Osteoblast (primary cell): ENCODE data around the gene NGF. TPM values are rescaled to one million over a fixed set of nuclear protein-coding genes. Genes with fewer than 3 reads are reported as not detected.
A peak's percentile ranks its signal among the peaks of the same experiment; 100 is the strongest.

ENCODE experiments used
- DNase-seq: peaks from one replicate; pipeline ENCODE4 v3.0.0; 2011; ENCODE audit warnings: low spot score, mixed read lengths; ENCODE audit not compliant: insufficient read length; ENCODE audit errors: missing footprints
- H2AFZ ChIP-seq: 2 replicates; pipeline ENCODE4 v1.6.0; 2011; ENCODE audit warnings: mild to moderate bottlenecking, low read length
- H3K27ac ChIP-seq: 2 replicates; pipeline ENCODE4 v1.5.1; 2011; ENCODE audit warnings: mild to moderate bottlenecking, low read depth, low read length, moderate library complexity
- H3K27me3 ChIP-seq: 2 replicates; pipeline ENCODE4 v1.6.0; 2012; ENCODE audit warnings: mild to moderate bottlenecking, control low read depth, inconsistent platforms, low read length, moderate library complexity; ENCODE audit not compliant: insufficient read depth
- H3K36me3 ChIP-seq: 2 replicates; pipeline ENCODE4 v1.5.1; 2011; ENCODE audit warnings: mild to moderate bottlenecking, low read length, control low read depth, moderate library complexity; ENCODE audit not compliant: insufficient read depth
- H3K4me1 ChIP-seq: 2 replicates; pipeline ENCODE4 v1.5.1; 2011; ENCODE audit warnings: mild to moderate bottlenecking, low read length, control low read depth, moderate library complexity; ENCODE audit not compliant: insufficient read depth
- H3K4me2 ChIP-seq: 2 replicates; pipeline ENCODE4 v1.6.0; 2011; ENCODE audit warnings: mild to moderate bottlenecking, low read length; ENCODE audit not compliant: insufficient read depth
- H3K4me3 ChIP-seq: fragments of 200-600 bp; sonication (generic); 3 replicates; pipeline ENCODE4 v1.5.1; 2012; ENCODE audit warnings: mild to moderate bottlenecking, low read length, inconsistent platforms; ENCODE audit not compliant: insufficient read depth
- H3K79me2 ChIP-seq: 2 replicates; pipeline ENCODE4 v1.6.0; 2012; ENCODE audit warnings: mild to moderate bottlenecking, low read length, control low read depth, inconsistent platforms; ENCODE audit not compliant: insufficient read depth
- H3K9me3 ChIP-seq: 2 replicates; pipeline ENCODE4 v1.5.1; 2011; ENCODE audit warnings: low read depth, low read length, control low read depth
- H4K20me1 ChIP-seq: 2 replicates; pipeline ENCODE4 v1.6.0; 2012; ENCODE audit warnings: mild to moderate bottlenecking, low read length, control low read depth; ENCODE audit not compliant: insufficient read depth
- CTCF ChIP-seq: IDR thresholded peaks from 2 replicates; pipeline ENCODE4 v1.5.1; 2011; ENCODE audit warnings: mild to moderate bottlenecking, low read depth, low read length, moderate library complexity; ENCODE audit errors: extremely low read depth
- total RNA-seq: library from RNA; depleted of rRNA; stranded (reverse); fragments of >200 nt; gene quantifications from 2 replicates; pipeline ENCODE4 v1.2.3, GENCODE V29; 2012

NGF gene
- total RNA-seq, 1 donor = 6.2 TPM

- Histone ChIP-seq H3K4me1 (peaks cover 32% of the 10 kb centered on the region), H3K4me2 (no peak overlapping the region), H3K36me3 (peaks cover 10% of the 10 kb centered on the region), H3K79me2 (peaks cover 27% of the 10 kb centered on the region), H3K27me3 (no peaks in the 10 kb centered on the region), H4K20me1 (no peaks in the 10 kb centered on the region), H2AFZ (no peak overlapping the region), H3K4me3 (no peak overlapping the region), H3K9me3 (no peaks in the 10 kb centered on the region), H3K27ac (peak overlapping the region; percentile 24)
- TF ChIP-seq CTCF = no peak
- DNase-seq = no peak
Measured at GRCh38 chr1:115307661-115308060, 30.4 kb downstream of the NGF start.

GRCh38 chr1:115306146-115306545, 31.9 kb downstream of the NGF start:
- Histone ChIP-seq H4K20me1 (no peaks in the 10 kb centered on the region), H3K27me3 (no peaks in the 10 kb centered on the region), H3K36me3 (peaks cover 10% of the 10 kb centered on the region), H3K4me2 (no peak overlapping the region), H3K4me1 (peaks cover 41% of the 10 kb centered on the region), H3K9me3 (no peaks in the 10 kb centered on the region), H2AFZ (no peak overlapping the region), H3K79me2 (peaks cover 17% of the 10 kb centered on the region), H3K4me3 (no peak overlapping the region), H3K27ac (peak overlapping the region; percentile 16)
- DNase-seq = no peak
- no peak for TF ChIP-seq CTCF

- H3K27ac ChIP-seq = peak overlapping the region; percentile 87
- peaks cover 65% of the 10 kb centered on the region for H3K4me1 ChIP-seq
- H2AFZ ChIP-seq = no peak overlapping the region
Measured at GRCh38 chr1:115303364-115303763, 34.7 kb downstream of the NGF start.

GRCh38 chr1:115302390-115302961, 35.6 kb downstream of the NGF start:
- no peak overlapping the region for H3K4me3 ChIP-seq
- peak overlapping the region; percentile 87 for H3K27ac ChIP-seq
- H3K27me3 ChIP-seq = no peaks in the 10 kb centered on the region
- peak overlapping the region; percentile 57 for H3K4me2 ChIP-seq
- H3K36me3 ChIP-seq = peaks cover 10% of the 10 kb centered on the region
- H3K79me2 ChIP-seq = peaks cover 10% of the 10 kb centered on the region
- no peak for DNase-seq
- H2AFZ ChIP-seq = peak overlapping the region; percentile 43
- peaks cover 64% of the 10 kb centered on the region for H3K4me1 ChIP-seq
- no peaks in the 10 kb centered on the region for H4K20me1 ChIP-seq
- no peaks in the 10 kb centered on the region for H3K9me3 ChIP-seq
- no peak for TF ChIP-seq CTCF

More at GRCh38 chr1:115303364-115303763, 34.7 kb downstream of the NGF start:
- no peaks in the 10 kb centered on the region for H4K20me1 ChIP-seq
- H3K36me3 ChIP-seq = peaks cover 10% of the 10 kb centered on the region
- peaks cover 10% of the 10 kb centered on the region for H3K79me2 ChIP-seq
- no peak overlapping the region for H3K4me2 ChIP-seq
- TF ChIP-seq CTCF = no peak
- H3K4me3 ChIP-seq = no peak overlapping the region
- H3K9me3 ChIP-seq = no peaks in the 10 kb centered on the region
- no peaks in the 10 kb centered on the region for H3K27me3 ChIP-seq
- DNase-seq = no peak
